Lower leg skin (tissue), 3 donors: ENCODE results near the gene LTBP4.

Experiments used
- CTCF ChIP-seq, 3 donors: fragments of 450-650 bp; IDR thresholded peaks; one replicate each; pipeline ENCODE4 v1.5.1; 2016; ENCODE audit warnings: antibody characterized with exemption in 3 of 3, mild to moderate bottlenecking in 3 of 3, moderate library complexity in 2 of 3
- POLR2A ChIP-seq, 2 donors: fragments of 450-650 bp; IDR thresholded peaks; one replicate each; pipeline ENCODE4 v1.6.1; 2016 to 2017; ENCODE audit warnings: antibody characterized with exemption in 2 of 2, mild to moderate bottlenecking in 1 of 2, moderate library complexity in 1 of 2

GRCh38 chr19:40581531-40581930, 19.6 kb upstream of the LTBP4 start:
- TF ChIP-seq CTCF (IDR thresholded peaks at IDR 0.05) = no peak
- no peak for TF ChIP-seq POLR2A (IDR thresholded peaks at IDR 0.05)
